Globus pallidus (tissue), 1 donor: Measurements from ENCODE around the gene ARL2.
"Not testable (repeated sequence)": the region's sequence is repeated elsewhere in the genome, so short reads cannot be mapped to it uniquely, and the experiment has no call there.

Experiments
- DNase-seq: peaks from one replicate; pipeline ENCODE4 v3.0.0-alpha.2; 2015; ENCODE audit warnings: low spot score

Gene ARL2

DNA sequence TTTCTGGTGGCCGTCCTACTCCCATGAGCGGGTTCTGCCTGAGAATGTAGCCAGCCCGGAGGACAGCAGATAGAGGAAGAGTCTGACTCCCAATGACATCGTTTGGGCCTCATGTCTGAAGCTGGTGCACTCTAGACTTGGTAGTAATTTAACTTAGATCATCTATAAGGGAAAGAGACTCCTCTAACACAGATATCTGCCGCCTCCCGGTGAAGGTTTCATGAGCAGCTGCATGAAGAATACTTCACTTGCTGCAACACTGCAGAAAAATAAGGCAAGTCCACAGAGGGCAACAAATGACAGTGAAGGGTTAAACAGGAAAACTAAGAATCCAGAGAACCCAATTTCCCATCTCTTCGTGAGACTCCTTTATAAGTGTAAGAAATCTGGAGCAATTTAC is 5.9 kb upstream of the ARL2 start:
- DNase-seq: no peak

DNA sequence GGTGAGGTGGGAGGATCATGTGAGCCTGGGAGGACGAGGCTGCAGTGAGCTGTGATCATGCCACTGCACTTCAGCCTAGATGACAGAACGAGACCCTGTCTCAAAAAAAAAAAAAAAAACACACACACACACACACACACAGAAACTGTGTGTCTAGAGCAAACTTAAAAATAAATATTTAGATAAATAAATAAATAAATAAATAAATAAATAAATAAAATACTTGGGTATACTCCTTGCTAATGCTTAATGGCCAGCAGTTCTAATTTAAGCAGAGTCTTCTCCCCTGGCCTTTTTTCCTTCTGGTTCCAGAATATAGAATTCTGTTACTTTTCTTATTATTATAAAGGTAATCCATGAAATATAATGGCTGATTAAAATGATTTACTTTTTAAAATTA is 5.1 kb upstream of the ARL2 start:
- DNase-seq: no peak

- DNase-seq: peak; percentile 86
These were observed 651 bp upstream of the ARL2 start for GRCh38 chr11:65013130-65013887.

GRCh38 chr11:65014726-65015227 is 817 bp downstream of the ARL2 start:
- no peak for DNase-seq

- no peak for DNase-seq
These were observed 2.7 kb downstream of the ARL2 start for GRCh38 chr11:65016705-65017104.

DNA sequence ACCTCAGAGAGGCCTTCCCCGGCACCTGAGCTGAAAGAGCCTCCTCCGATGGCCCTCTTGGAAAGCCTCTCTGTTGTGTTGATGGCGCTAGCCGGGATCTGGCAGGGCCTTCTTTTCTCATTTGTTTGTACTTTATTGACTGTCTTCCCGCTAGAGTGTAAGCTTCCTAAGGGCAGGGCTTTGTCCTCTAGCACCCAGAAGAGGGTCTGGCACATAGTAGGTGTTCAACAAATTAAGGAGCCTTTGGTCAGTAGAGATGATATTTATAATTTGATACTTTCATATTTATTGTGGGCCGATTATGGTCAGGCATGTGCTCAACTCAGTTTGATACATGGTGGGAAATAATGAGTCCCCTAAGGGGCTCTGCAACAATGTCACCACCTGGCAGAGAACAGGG is 4.0 kb downstream of the ARL2 start:
- DNase-seq: no peak

DNA sequence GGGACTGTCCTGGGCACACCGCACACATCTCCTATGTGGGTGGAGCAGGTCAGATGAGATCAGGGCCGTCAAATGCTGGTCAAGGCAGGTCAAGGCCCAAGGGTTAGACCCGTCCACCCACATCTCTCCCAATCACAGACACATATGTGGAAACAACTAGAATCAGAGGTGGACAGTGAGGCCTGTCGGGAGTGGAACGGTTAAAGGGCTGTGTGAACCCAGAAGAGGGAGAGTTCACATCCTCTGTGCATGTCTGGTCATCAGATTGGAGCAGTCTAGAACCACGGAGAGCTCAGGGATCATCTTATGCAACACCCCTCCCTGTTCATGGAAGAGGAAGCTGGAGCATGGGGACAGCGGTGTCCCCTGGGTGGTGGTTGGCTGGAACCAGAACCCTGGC is 5.9 kb downstream of the ARL2 start:
- DNase-seq: no peak

DNA sequence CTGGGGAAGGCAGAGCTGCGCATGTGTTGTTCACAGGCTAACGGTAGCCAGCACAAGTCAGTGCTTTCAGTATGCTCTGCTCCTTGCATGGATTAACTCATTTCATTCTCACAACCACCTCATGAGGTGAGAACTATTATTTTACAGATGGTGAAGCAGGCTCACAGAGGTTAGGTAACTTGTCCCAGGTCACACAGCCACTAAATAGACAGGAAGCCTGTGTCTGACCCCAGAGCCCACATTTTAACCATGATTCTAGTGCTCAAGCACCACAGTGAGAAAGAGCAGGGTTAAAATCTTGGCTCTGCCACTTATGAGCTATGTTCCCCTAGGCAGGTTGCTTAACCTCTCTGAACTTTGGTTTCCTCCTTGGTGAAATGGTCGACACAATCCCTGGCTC is 7.0 kb downstream of the ARL2 start:
- DNase-seq: no peak

DNA sequence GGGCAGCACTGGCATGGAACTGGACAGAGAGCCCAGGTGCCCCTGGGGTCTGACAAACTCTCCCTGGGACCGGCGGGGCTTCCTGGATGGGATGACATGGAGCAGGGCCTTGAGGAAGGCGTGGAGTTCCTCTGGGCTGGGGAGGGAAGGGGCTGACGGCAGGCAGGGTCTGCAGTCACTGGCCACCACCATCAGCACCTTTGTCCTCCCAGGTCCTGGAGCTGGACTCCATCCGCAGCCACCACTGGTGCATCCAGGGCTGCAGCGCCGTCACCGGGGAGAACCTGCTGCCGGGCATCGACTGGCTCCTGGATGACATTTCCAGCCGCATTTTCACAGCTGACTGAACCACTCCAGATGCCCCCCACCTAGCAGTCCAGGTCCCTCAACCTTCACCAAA is 7.5 kb downstream of the ARL2 start:
- DNase-seq: no peak

GRCh38 chr11:65023502-65023901 is 9.5 kb downstream of the ARL2 start:
- DNase-seq: not testable (repeated sequence)

GRCh38 chr11:65026810-65027209 is 12.8 kb downstream of the ARL2 start:
- DNase-seq: no peak

- DNase-seq: peak; percentile 96
These were observed 13.5 kb downstream of the ARL2 start, which contains the start of gene SNX15 for GRCh38 chr11:65027213-65028067. SNX15 (plus strand) TSS chr11:65027439; CDS start chr11:65027538, 99 bp downstream.

GRCh38 chr11:65032216-65032615 is 18.3 kb downstream of the ARL2 start:
- no peak for DNase-seq

DNA sequence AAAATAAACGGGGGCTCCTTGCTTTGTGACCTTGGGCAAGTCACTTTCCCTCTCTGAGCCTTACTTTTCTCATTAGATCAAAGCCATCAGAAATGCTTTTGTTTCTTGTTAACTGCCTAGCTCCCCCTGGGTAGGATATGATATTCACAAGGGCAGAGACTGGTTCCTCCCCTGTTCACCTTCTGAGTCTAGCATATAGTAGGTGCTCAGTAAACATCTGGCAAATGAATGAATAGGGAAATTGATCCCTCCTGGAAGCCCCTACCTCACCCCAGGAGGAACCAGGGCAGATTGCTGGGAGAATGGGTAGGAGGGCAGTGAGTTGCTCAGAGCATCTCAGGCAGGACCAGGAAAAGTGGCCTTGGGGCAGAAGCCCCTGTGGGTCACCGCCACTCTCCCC is 20.5 kb downstream of the ARL2 start:
- no peak for DNase-seq

DNA sequence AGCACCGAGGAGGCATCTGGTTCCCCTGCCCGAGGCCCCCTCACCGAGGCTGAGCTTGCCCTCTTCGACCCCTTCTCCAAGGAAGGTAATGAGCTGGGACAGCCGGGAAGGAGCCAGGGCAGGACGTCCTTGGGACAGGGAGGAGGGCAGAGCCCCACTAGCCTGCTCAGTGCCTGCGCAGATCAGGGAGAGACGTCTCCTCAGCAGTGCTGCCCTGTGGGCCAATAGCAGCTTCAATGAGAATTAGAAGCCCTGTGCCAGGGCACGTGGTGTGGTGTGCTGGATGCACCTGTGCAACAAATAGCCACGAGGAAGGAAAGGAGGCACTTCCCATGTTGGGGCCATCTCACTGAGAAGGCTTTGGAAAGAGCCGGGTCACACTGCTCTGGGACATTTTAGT is 21.6 kb downstream of the ARL2 start:
- DNase-seq: no peak

GRCh38 chr11:65036931-65037330 is 23.0 kb downstream of the ARL2 start:
- DNase-seq: peak; percentile 75

- no peak for DNase-seq
These were observed 26.5 kb downstream of the ARL2 start for GRCh38 chr11:65040520-65040846.

GRCh38 chr11:65040847-65041622 is 27.1 kb downstream of the ARL2 start, which contains the start of gene SAC3D1:
SAC3D1 (plus strand) TSS chr11:65041210; CDS start chr11:65041293, 83 bp downstream.
- DNase-seq: peak; percentile 86

- no peak for DNase-seq
These were observed 28.9 kb downstream of the ARL2 start for GRCh38 chr11:65042891-65043290.

- DNase-seq: peak; percentile 47
These were observed 30.0 kb downstream of the ARL2 start for GRCh38 chr11:65043881-65044501.

GRCh38 chr11:65045061-65045460 is 31.1 kb downstream of the ARL2 start:
- DNase-seq: no peak

DNA sequence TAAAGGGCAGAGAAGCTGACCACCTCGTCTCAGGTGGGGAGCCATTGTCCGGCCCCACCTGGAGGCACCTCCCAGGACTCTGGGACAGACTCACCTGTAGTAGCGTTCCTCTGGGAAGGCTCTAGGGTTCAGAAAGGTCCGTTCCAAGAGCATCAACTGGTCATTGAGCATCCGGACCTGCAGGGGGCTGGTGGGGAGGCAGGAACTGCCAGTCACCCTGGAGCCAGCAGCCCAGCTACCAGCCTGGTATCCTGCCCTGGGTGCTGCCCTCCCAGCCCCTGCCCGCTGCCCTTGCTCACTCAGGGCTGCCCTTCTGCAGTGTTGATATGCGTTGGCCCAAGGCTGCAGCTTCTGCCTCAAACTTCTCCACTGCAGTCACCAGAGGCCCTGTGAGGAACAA is 31.8 kb downstream of the ARL2 start:
- DNase-seq: no peak
